HEK293T (cell line): ENCODE results near the gene TMEM132D.

ENCODE experiments used
- CTCF ChIA-PET: fragments of 350-600 bp; formaldehyde crosslinking; extraction: SDS; loops from one replicate; lab custom pipeline; 2021; ENCODE audit warnings: antibody characterized with exemption, inconsistent platforms; lab: Yijun Ruan, JAX
- POLR2A ChIA-PET: fragments of 350-600 bp; formaldehyde crosslinking; extraction: SDS; loops from one replicate; lab custom pipeline; 2020; ENCODE audit warnings: antibody characterized with exemption, inconsistent platforms; lab: Yijun Ruan, JAX
- DNase-seq: peaks from one replicate; pipeline ENCODE4 v3.0.0; 2012; ENCODE audit warnings: mixed read lengths; ENCODE audit errors: extremely low spot score
- ARNT ChIP-seq: fragments of 450-650 bp; IDR thresholded peaks from 2 replicates; pipeline ENCODE4 v1.6.1; 2017; ENCODE audit warnings: mild to moderate bottlenecking
- BHLHE40 ChIP-seq: fragments of 450-650 bp; IDR thresholded peaks from 2 replicates; pipeline ENCODE4 v1.6.1; 2016; ENCODE audit warnings: mild to moderate bottlenecking, moderate library complexity, borderline replicate concordance
- CTBP1 ChIP-seq: fragments of 450-650 bp; IDR thresholded peaks from 2 replicates; pipeline ENCODE4 v1.6.1; 2016; ENCODE audit warnings: borderline replicate concordance
- ELF4 ChIP-seq: fragments of 450-650 bp; IDR thresholded peaks from 2 replicates; pipeline ENCODE4 v1.6.1; 2017; ENCODE audit warnings: antibody characterized with exemption
- FOXA1 ChIP-seq: fragments of 450-650 bp; IDR thresholded peaks from 2 replicates; pipeline ENCODE4 v1.6.1; 2016; ENCODE audit warnings: mild to moderate bottlenecking
- FOXK2 ChIP-seq: fragments of 450-650 bp; IDR thresholded peaks from 2 replicates; pipeline ENCODE4 v1.6.1; 2016; ENCODE audit warnings: mild to moderate bottlenecking
- FOXM1 ChIP-seq: fragments of 450-650 bp; IDR thresholded peaks from 2 replicates; pipeline ENCODE4 v1.6.1; 2017; ENCODE audit warnings: mild to moderate bottlenecking, borderline replicate concordance
- HDGF ChIP-seq: fragments of 450-650 bp; IDR thresholded peaks from 2 replicates; pipeline ENCODE4 v1.6.1; 2017; ENCODE audit warnings: antibody characterized with exemption, borderline replicate concordance
- L3MBTL2 ChIP-seq: fragments of 450-650 bp; conservative IDR thresholded peaks from 2 replicates; pipeline ENCODE4 v1.6.1; 2016; ENCODE audit warnings: mild to moderate bottlenecking
- LEF1 ChIP-seq: fragments of 450-650 bp; IDR thresholded peaks from 2 replicates; pipeline ENCODE4 v1.6.1; 2017; ENCODE audit warnings: mild to moderate bottlenecking, borderline replicate concordance
- NFRKB ChIP-seq: fragments of 450-650 bp; IDR thresholded peaks from 2 replicates; pipeline ENCODE4 v1.6.1; 2016; ENCODE audit warnings: mild to moderate bottlenecking, moderate library complexity
- SP1 ChIP-seq: fragments of 450-650 bp; IDR thresholded peaks from 2 replicates; pipeline ENCODE4 v1.6.1; 2017
- SUZ12 ChIP-seq: fragments of 450-650 bp; IDR thresholded peaks from 2 replicates; pipeline ENCODE4 v1.6.1; 2016; ENCODE audit warnings: mild to moderate bottlenecking
- TARDBP ChIP-seq: fragments of 450-650 bp; IDR thresholded peaks from 2 replicates; pipeline ENCODE4 v1.6.1; 2016
- ZNF384 ChIP-seq: fragments of 450-650 bp; IDR thresholded peaks from 2 replicates; pipeline ENCODE4 v1.6.1; 2016
- TF ChIP-seq, protein P1 (sequence below): fragments of 450-650 bp; IDR thresholded peaks from 2 replicates; pipeline ENCODE4 v1.6.1; 2016

Gene TMEM132D

GRCh38 chr12:129434790-129435189 is 469.0 kb downstream of the TMEM132D start:
- TF ChIP-seq HDGF (no peak), ELF4 (no peak), NFRKB (no peak), SP1 (no peak), FOXK2 (no peak), ARNT (no peak), FOXM1 (no peak), LEF1 (no peak), SUZ12 (no peak), L3MBTL2 (no peak), TARDBP (no peak), BHLHE40 (no peak), FOXA1 (no peak), CTBP1 (no peak), ZNF384 (no peak)
- TF ChIP-seq, protein P1, sequence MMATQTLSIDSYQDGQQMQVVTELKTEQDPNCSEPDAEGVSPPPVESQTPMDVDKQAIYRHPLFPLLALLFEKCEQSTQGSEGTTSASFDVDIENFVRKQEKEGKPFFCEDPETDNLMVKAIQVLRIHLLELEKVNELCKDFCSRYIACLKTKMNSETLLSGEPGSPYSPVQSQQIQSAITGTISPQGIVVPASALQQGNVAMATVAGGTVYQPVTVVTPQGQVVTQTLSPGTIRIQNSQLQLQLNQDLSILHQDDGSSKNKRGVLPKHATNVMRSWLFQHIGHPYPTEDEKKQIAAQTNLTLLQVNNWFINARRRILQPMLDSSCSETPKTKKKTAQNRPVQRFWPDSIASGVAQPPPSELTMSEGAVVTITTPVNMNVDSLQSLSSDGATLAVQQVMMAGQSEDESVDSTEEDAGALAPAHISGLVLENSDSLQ = no peak
- ChIA-PET CTCF (no interaction called here), POLR2A (no interaction called here)
- no peak for DNase-seq

GRCh38 chr12:129428240-129428936 is 475.4 kb downstream of the TMEM132D start:
- POLR2A ChIA-PET = no interaction called here
- no peak for DNase-seq
- TF ChIP-seq ZNF384 (no peak), FOXM1 (no peak), HDGF (no peak), TARDBP (no peak), FOXA1 (no peak), ELF4 (no peak), SUZ12 (no peak), CTBP1 (no peak), L3MBTL2 (no peak), NFRKB (no peak), LEF1 (no peak), BHLHE40 (no peak), ARNT (no peak)
- TF ChIP-seq, protein P1 = no peak
- CTCF ChIA-PET = no interaction called here

- DNase-seq = no peak
- ChIA-PET POLR2A (no interaction called here), CTCF (no interaction called here)
- TF ChIP-seq CTBP1 (no peak), FOXM1 (no peak), NFRKB (no peak), BHLHE40 (no peak), ZNF384 (no peak), LEF1 (no peak), SUZ12 (no peak), FOXK2 (no peak), SP1 (no peak), TARDBP (no peak)
Observed at GRCh38 chr12:129423041-129423580, 480.7 kb downstream of the TMEM132D start.

DNA sequence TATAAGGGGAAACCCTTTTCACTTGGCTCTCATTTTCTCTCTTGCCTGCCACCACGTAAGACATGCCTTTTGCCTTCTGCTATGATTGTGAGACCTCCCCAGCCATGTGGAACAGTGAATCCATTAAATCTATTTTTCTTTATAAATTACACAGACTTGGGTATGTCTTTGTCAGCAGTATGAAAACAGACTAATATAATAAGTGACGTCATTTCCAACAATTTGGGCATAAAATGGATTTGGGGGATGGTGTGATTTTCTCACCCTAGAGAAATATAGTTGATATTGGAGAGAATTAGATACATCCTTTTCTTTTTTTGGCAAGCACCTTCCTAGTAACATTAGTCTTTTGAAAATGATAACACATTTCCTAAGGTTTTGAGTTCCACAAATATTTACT is 490.5 kb downstream of the TMEM132D start:
- TF ChIP-seq SP1 (no peak), FOXA1 (no peak), FOXM1 (no peak), LEF1 (no peak), FOXK2 (no peak), ARNT (no peak), CTBP1 (no peak), ZNF384 (no peak), TARDBP (no peak), ELF4 (no peak), SUZ12 (no peak), NFRKB (no peak), L3MBTL2 (no peak), HDGF (no peak)
- TF ChIP-seq, protein P1 = no peak
- no peak for DNase-seq
- CTCF ChIA-PET = no interaction called here
- POLR2A ChIA-PET = no interaction called here

- DNase-seq = no peak
- TF ChIP-seq ZNF384 (no peak), TARDBP (no peak), FOXK2 (no peak), ARNT (no peak)
- ChIA-PET POLR2A (no interaction called here), CTCF (no interaction called here)
Observed at GRCh38 chr12:129409281-129409680, 494.5 kb downstream of the TMEM132D start.

DNA sequence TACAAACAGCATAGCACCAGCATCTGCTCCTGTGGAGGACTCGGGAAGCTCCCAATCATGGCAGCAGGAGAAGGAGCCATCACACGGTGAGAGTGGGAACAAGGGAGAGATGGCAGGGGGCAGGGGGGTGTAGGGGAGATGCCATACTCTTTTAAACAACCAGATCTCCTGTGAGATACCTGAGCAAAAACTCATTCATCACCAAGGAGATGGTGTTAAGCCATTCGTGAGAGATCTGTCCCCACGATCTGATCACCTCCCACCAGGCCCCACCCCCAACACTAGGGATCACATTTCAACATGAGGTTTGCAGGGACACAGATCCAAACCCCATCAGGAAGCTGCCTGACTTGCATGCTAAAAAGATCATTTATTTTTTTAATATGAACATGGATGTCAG is 499.3 kb downstream of the TMEM132D start:
- TF ChIP-seq TARDBP = no peak
- TF ChIP-seq HDGF = no peak
- TF ChIP-seq BHLHE40 = no peak
- TF ChIP-seq, protein P1 = no peak
- no peak for TF ChIP-seq L3MBTL2
- TF ChIP-seq SP1 = no peak
- no peak for TF ChIP-seq CTBP1
- TF ChIP-seq NFRKB = no peak
- TF ChIP-seq FOXM1 = no peak
- no peak for TF ChIP-seq FOXK2
- TF ChIP-seq ARNT = no peak
- no peak for TF ChIP-seq FOXA1
- no peak for TF ChIP-seq LEF1
- no peak for TF ChIP-seq SUZ12
- no peak for TF ChIP-seq ZNF384
- no peak for TF ChIP-seq ELF4
- DNase-seq = no peak
- POLR2A ChIA-PET = no interaction called here

More for the DNA sequence above, 499.3 kb downstream of the TMEM132D start:
- CTCF ChIA-PET = no interaction called here
